Adrenal gland (tissue), 12 donors: ENCODE results near the gene FES. TPM values are rescaled to one million over a fixed set of nuclear protein-coding genes. Genes with fewer than 3 reads are reported as not detected.

Experiments used
- DNase-seq, 7 donors: peaks; one replicate each; pipeline ENCODE4 v3.0.0-alpha.2; 2019 to 2020
- H3K27ac ChIP-seq, 5 donors: fragments of 200-600 bp; sonication (generic) in 4 of 5; 1 replicate in 3 of 5; 2 replicates in 2 of 5; pipeline versions ENCODE4 v1.5.1 to v1.8.0; 2016 to 2020; ENCODE audit warnings: mild to moderate bottlenecking in 1 of 5
- H3K27me3 ChIP-seq: fragments of 200-600 bp; 2 replicates; pipeline ENCODE4 v1.8.0; 2021
- H3K36me3 ChIP-seq, 2 donors: fragments of 200-600 bp; replicated peaks in 1 of 2; 1 replicate in 1 of 2; 2 replicates in 1 of 2; pipeline versions ENCODE4 v1.5.1 to v1.8.0; 2018 to 2022
- H3K4me1 ChIP-seq, 2 donors: fragments of 200-600 bp; replicated peaks in 1 of 2; 1 replicate in 1 of 2; 2 replicates in 1 of 2; pipeline versions ENCODE4 v1.5.1 to v1.8.0; 2018 to 2021
- H3K4me3 ChIP-seq, 4 donors: fragments of 200-600 bp; sonication (generic) in 3 of 4; one replicate each; pipeline ENCODE4 v1.5.1; 2016 to 2018
- H3K9me3 ChIP-seq, 3 donors: fragments of 200-600 bp; sonication (generic) in 1 of 3; replicated peaks in 1 of 3; 1 replicate in 2 of 3; 2 replicates in 1 of 3; pipeline versions ENCODE4 v1.5.1 to v1.8.0; 2016 to 2021
- POLR2A ChIP-seq, 2 donors: fragments of 450-650 bp; IDR thresholded peaks; one replicate each; pipeline ENCODE4 v1.6.1; 2017; ENCODE audit warnings: antibody characterized with exemption in 2 of 2, mild to moderate bottlenecking in 2 of 2, moderate library complexity in 1 of 2
- WGBS, 4 donors: extraction: QIAGEN DNeasy Blood & Tissue Kit in 2 of 4; methylation state at CpG; one replicate each; pipeline versions ENCODE4 v1.1.5 to v1.1.7; 2013 to 2017; 5-methylcytosine and 5-hydroxymethylcytosine counted together
- intact Hi-C, 2 donors: fragments of 100-400 bp; cut with DNase I; formaldehyde crosslinking; loops; one replicate each; pipeline versions ENCODE4 v1.14.1 to v1.15.0; 2022 to 2023
- polyA plus RNA-seq, 3 donors: library from polyadenylated mRNA; stranded (reverse); fragments of 200-250 nt in 2 of 3; fragments of 350-450 nt in 1 of 3; fragmentation: Illumina TruSeq in 1 of 3; extraction: RNeasy Lipid Tissue Mini Kit (QIAGEN cat#74804) in 1 of 3; gene quantifications; one replicate each; pipeline ENCODE4 v1.2.3, GENCODE V29; 2013 to 2014
- total RNA-seq, 9 donors: library from RNA; depleted of rRNA in 4 of 9; stranded (reverse); fragments of >200 nt in 4 of 9; fragments of 120-200 nt in 1 of 9; fragmentation: NEBNext Ultra II Directional in 1 of 9; extraction: Animal tissue kit (Norgen Biotek cat#: 25700) in 1 of 9; gene quantifications; one replicate each; pipeline versions ENCODE4 v1.1.0 to v1.2.4, GENCODE V29; 2013 to 2023
- TF ChIP-seq, protein P1 (sequence below), 6 experiments: fragments of 450-650 bp in 4 of 6; fragments of 200-600 bp in 2 of 6; sonication (generic) in 1 of 6; IDR thresholded peaks; 1 replicate in 5 of 6; 2 replicates in 1 of 6; pipeline versions ENCODE4 v1.5.1 to v1.8.0; 2016 to 2021; ENCODE audit warnings: antibody characterized with exemption in 6 of 6, mild to moderate bottlenecking in 2 of 6, moderate library complexity in 1 of 6
- donor health status: healthy with polysubstance abuse.
- donor health status: Bipolar disorder and iron deficiency.
- donor health status: DM: yes; HTN: yes; CAD: no.
- donor health status: DM: no; HTN: no; CAD: no.
- donor health status: DM: no; HTN: no; CAD: no.
- donor health status: DM: yes; HTN: yes; CAD: no.

The FES gene
- total and polyA plus RNA-seq, 12 donors, result 2.3 to 82.3 (median 24.9) TPM

DNA sequence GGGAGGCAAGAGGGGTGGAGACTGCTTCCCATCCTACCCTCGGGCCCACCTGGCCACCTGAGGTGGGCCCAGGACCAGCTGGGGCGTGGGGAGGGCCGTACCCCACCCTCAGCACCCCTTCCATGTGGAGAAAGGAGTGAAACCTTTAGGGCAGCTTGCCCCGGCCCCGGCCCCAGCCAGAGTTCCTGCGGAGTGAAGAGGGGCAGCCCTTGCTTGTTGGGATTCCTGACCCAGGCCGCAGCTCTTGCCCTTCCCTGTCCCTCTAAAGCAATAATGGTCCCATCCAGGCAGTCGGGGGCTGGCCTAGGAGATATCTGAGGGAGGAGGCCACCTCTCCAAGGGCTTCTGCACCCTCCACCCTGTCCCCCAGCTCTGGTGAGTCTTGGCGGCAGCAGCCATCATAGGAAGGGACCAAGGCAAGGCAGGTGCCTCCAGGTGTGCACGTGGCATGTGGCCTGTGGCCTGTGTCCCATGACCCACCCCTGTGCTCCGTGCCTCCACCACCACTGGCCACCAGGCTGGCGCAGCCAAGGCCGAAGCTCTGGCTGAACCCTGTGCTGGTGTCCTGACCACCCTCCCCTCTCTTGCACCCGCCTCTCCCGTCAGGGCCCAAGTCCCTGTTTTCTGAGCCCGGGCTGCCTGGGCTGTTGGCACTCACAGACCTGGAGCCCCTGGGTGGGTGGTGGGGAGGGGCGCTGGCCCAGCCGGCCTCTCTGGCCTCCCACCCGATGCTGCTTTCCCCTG is 2.2 kb upstream of the FES start:
- H3K4me3 ChIP-seq, result no peak overlapping the region
- no peaks in the 10 kb centered on the region for H3K27me3 ChIP-seq
- TF ChIP-seq POLR2A (IDR thresholded peaks at IDR 0.05), result no peak
- TF ChIP-seq, protein P1, sequence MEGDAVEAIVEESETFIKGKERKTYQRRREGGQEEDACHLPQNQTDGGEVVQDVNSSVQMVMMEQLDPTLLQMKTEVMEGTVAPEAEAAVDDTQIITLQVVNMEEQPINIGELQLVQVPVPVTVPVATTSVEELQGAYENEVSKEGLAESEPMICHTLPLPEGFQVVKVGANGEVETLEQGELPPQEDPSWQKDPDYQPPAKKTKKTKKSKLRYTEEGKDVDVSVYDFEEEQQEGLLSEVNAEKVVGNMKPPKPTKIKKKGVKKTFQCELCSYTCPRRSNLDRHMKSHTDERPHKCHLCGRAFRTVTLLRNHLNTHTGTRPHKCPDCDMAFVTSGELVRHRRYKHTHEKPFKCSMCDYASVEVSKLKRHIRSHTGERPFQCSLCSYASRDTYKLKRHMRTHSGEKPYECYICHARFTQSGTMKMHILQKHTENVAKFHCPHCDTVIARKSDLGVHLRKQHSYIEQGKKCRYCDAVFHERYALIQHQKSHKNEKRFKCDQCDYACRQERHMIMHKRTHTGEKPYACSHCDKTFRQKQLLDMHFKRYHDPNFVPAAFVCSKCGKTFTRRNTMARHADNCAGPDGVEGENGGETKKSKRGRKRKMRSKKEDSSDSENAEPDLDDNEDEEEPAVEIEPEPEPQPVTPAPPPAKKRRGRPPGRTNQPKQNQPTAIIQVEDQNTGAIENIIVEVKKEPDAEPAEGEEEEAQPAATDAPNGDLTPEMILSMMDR (IDR thresholded peaks at IDR 0.05), result no peak
- peak overlapping the region in 2 of 5 donors; percentile 91 to 95 for H3K27ac ChIP-seq
- intact Hi-C loops, result loop anchor here (5.0 to 10.0 kb wide), 3 partner anchors 167 to 235 kb away; partner anchors contain the start of gene BLM (in 1 of the 2)
- no peak for DNase-seq
- peaks cover 0 to 33% of the 10 kb centered on the region in 2 donors for H3K4me1 ChIP-seq
- peaks cover 0 to 61% of the 10 kb centered on the region in 2 donors for H3K36me3 ChIP-seq
- H3K9me3 ChIP-seq, result no peaks in the 10 kb centered on the region
- WGBS, 4 donors, result 84 to 91% (median 86%) methylated on average over 7 to 19 of the region's 19 CpGs

- DNase-seq, result no peak
These were observed 1.4 kb upstream of the FES start for GRCh38 chr15:90882781-90883525.

DNA sequence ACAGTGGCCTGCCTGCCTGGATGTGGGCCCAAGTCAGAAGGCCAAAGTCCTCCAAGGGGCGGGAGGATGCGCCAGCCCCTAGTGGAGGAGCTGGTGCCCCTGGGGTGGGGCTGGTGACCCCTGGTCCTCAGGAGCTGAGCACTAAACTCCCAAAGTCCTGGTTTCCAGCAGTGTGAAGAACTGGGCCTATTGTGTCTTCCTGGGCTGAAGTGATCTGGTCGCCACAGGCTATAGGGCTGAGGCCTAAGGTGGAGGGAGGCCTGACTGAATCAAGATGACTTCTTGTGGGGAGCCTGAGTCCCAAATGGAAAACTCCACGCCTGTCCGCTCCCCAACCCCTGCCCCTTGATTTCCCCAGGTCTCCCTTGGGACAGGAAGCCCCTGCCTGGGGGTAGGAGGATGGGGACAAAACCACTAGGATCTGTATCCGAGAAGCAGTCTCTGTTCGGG is 753 bp upstream of the FES start:
- intact Hi-C loops, result loop anchor here (5.0 to 10.0 kb wide), 3 partner anchors 169 to 236 kb away; partner anchors contain the start of gene BLM (in 1 of the 2)
- H3K9me3 ChIP-seq, result no peaks in the 10 kb centered on the region

More at GRCh38 chr15:90882781-90883525, 1.4 kb upstream of the FES start:
- 72 to 77% (median 76%) methylated on average over 11 to 13 of the region's 13 CpGs for WGBS, 4 donors
- H3K4me1 ChIP-seq, result peaks cover 0 to 33% of the 10 kb centered on the region in 2 donors
- TF ChIP-seq, protein P1 (IDR thresholded peaks at IDR 0.05), result no peak
- no peak for TF ChIP-seq POLR2A (IDR thresholded peaks at IDR 0.05)
- peaks cover 0 to 58% of the 10 kb centered on the region in 2 donors for H3K36me3 ChIP-seq
- no peaks in the 10 kb centered on the region for H3K9me3 ChIP-seq
- peak overlapping the region in 3 of 5 donors; percentile 91 to 95 (median 91) for H3K27ac ChIP-seq
- intact Hi-C loops, result loop anchor here (5.0 to 10.0 kb wide), 3 partner anchors 168 to 236 kb away; partner anchors contain the start of gene BLM (in 1 of the 2)
- H3K4me3 ChIP-seq, result no peak overlapping the region
- no peaks in the 10 kb centered on the region for H3K27me3 ChIP-seq

More for the DNA sequence above, 753 bp upstream of the FES start:
- Histone ChIP-seq H3K36me3 (peaks cover 0 to 52% of the 10 kb centered on the region in 2 donors), H3K4me3 (peak overlapping the region in 2 of 4 donors; percentile 10 to 63), H3K27me3 (no peaks in the 10 kb centered on the region), H3K4me1 (peaks cover 0 to 33% of the 10 kb centered on the region in 2 donors), H3K27ac (peak overlapping the region in 4 of 5 donors; percentile 68 to 95 (median 91))
- TF ChIP-seq POLR2A (IDR thresholded peaks at IDR 0.05), result no peak
- TF ChIP-seq, protein P1 (IDR thresholded peaks at IDR 0.05), result no peak
- 59 to 77% (median 60%) methylated on average over 4 to 7 of the region's 7 CpGs for WGBS, 4 donors
- no peak for DNase-seq
